ENCODE results near the gene UBE3D. TPM values are rescaled to one million over a fixed set of nuclear protein-coding genes. Genes with fewer than 3 reads are reported as not detected.
A peak's percentile ranks its signal among the peaks of the same experiment; 100 is the strongest.

UBE3D gene
- total RNA-seq, 1 experiment from 2014 or later = 11.0 TPM

DNA sequence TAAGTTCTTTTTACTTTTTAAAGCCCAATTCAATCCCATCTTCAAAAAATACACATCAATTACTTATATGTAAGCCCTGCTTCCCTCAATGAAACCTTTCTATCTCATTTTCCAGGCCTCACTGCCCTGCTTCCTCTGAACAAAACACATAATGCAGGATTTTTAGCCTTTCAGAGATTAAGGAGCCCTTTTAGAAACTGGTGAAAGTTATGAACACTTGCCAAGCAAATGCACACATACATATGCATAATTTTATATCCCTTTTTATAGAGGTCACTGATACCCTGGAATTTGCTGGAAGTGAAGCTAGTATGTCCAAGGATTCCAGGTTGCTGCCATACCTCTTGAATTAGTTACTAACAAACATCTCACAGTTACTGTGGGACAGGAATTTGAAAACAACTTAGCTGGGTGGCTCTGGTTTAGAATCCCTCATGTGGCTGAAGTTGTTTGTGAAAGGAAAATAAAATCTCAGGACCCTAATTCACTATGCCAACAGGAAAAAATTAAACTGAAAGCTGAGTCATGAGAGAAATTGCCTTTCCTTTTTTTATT lies 75.8 kb downstream of the UBE3D start:
- H3K27ac ChIP-seq (ENCODE audit: low read length) = 0 out of 2 replicates have a peak overlapping the region, but pooled peaks have one; percentile 5
- no peaks in the 10 kb centered on the region for H3K27me3 ChIP-seq (ENCODE audit: control insufficient read depth, insufficient read depth, low read length)
- in situ Hi-C loops (cut with HindIII; ENCODE audit: low pct_unique_long_range_greater_than_20kb, low sequenced_read_pairs) = no loop called here
- intact Hi-C loops (cut with micrococcal nuclease; ENCODE audit: unreplicated experiment) = no loop called here
- no peak for ATAC-seq
- H3K4me3 ChIP-seq (ENCODE audit: low read depth in 2 of 2, low read length in 2 of 2) = no peak overlapping the region
- TF ChIP-seq SIN3A (IDR thresholded peaks at IDR 0.05; ENCODE audit: borderline replicate concordance, insufficient read depth, low read depth, low read length) = no peak
- no peaks in the 10 kb centered on the region; the same call in 1 of the 2 replicates for H3K4me1 ChIP-seq (ENCODE audit: control insufficient read depth, insufficient read depth, low read length)
- CTCF ChIA-PET = no interaction called here
- DNase-seq (ENCODE audit: low read depth, low spot score) = no peak
- BruUV-seq (replicated peaks) = no TSS peak
- no peaks in the 10 kb centered on the region for H3K36me3 ChIP-seq (ENCODE audit: control insufficient read depth, insufficient read depth, low read length)
- POLR2A ChIA-PET = no interaction called here
- no peaks in the 10 kb centered on the region for H3K9me3 ChIP-seq (ENCODE audit: control insufficient read depth, insufficient read depth, low read depth, low read length)

DNA sequence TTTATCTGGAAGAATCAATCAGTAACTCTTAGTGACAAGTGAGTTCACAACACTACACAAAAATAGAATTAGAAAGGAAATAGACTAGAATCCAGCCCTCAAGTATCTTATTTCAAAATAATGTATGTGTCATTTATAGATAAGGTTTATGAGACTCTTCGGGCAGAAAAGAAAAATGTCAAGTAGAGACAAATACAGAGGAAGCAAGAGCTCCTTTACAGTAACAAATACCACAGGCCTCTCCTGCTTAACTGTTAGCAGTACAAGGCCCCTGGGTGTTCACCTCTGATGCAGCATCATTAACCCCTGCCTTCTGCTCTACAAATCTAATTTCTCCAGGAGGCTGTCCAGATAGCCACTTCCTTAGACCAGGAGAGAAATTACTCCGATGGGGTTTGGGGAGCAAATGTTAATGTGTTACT lies 76.7 kb downstream of the UBE3D start:
- no peak overlapping the region for H3K27ac ChIP-seq (ENCODE audit: low read length)
- BruUV-seq (replicated peaks) = no TSS peak
- H3K9me3 ChIP-seq (ENCODE audit: control insufficient read depth, insufficient read depth, low read depth, low read length) = no peaks in the 10 kb centered on the region
- no peak for ATAC-seq
- H3K4me3 ChIP-seq (ENCODE audit: low read depth in 2 of 2, low read length in 2 of 2) = no peak overlapping the region
- CTCF ChIA-PET = no interaction called here
- POLR2A ChIA-PET = no interaction called here
- no peaks in the 10 kb centered on the region; the same call in 1 of the 2 replicates for H3K4me1 ChIP-seq (ENCODE audit: control insufficient read depth, insufficient read depth, low read length)
- H3K27me3 ChIP-seq (ENCODE audit: control insufficient read depth, insufficient read depth, low read length) = no peaks in the 10 kb centered on the region
- in situ Hi-C loops (cut with HindIII; ENCODE audit: low pct_unique_long_range_greater_than_20kb, low sequenced_read_pairs) = no loop called here
- DNase-seq (ENCODE audit: low read depth, low spot score) = no peak
- intact Hi-C loops (cut with micrococcal nuclease; ENCODE audit: unreplicated experiment) = no loop called here
- TF ChIP-seq SIN3A (IDR thresholded peaks at IDR 0.05; ENCODE audit: borderline replicate concordance, insufficient read depth, low read depth, low read length) (no peak), TCF7L2 (IDR thresholded peaks at IDR 0.05; ENCODE audit: low read depth, low read length) (no peak), POLR2AphosphoS5 (IDR thresholded peaks at IDR 0.05; ENCODE audit: low read depth, low read length) (no peak)
- TF ChIP-seq, protein P1, sequence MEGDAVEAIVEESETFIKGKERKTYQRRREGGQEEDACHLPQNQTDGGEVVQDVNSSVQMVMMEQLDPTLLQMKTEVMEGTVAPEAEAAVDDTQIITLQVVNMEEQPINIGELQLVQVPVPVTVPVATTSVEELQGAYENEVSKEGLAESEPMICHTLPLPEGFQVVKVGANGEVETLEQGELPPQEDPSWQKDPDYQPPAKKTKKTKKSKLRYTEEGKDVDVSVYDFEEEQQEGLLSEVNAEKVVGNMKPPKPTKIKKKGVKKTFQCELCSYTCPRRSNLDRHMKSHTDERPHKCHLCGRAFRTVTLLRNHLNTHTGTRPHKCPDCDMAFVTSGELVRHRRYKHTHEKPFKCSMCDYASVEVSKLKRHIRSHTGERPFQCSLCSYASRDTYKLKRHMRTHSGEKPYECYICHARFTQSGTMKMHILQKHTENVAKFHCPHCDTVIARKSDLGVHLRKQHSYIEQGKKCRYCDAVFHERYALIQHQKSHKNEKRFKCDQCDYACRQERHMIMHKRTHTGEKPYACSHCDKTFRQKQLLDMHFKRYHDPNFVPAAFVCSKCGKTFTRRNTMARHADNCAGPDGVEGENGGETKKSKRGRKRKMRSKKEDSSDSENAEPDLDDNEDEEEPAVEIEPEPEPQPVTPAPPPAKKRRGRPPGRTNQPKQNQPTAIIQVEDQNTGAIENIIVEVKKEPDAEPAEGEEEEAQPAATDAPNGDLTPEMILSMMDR (IDR thresholded peaks at IDR 0.05) = no peak
- TF ChIP-seq, protein P2, sequence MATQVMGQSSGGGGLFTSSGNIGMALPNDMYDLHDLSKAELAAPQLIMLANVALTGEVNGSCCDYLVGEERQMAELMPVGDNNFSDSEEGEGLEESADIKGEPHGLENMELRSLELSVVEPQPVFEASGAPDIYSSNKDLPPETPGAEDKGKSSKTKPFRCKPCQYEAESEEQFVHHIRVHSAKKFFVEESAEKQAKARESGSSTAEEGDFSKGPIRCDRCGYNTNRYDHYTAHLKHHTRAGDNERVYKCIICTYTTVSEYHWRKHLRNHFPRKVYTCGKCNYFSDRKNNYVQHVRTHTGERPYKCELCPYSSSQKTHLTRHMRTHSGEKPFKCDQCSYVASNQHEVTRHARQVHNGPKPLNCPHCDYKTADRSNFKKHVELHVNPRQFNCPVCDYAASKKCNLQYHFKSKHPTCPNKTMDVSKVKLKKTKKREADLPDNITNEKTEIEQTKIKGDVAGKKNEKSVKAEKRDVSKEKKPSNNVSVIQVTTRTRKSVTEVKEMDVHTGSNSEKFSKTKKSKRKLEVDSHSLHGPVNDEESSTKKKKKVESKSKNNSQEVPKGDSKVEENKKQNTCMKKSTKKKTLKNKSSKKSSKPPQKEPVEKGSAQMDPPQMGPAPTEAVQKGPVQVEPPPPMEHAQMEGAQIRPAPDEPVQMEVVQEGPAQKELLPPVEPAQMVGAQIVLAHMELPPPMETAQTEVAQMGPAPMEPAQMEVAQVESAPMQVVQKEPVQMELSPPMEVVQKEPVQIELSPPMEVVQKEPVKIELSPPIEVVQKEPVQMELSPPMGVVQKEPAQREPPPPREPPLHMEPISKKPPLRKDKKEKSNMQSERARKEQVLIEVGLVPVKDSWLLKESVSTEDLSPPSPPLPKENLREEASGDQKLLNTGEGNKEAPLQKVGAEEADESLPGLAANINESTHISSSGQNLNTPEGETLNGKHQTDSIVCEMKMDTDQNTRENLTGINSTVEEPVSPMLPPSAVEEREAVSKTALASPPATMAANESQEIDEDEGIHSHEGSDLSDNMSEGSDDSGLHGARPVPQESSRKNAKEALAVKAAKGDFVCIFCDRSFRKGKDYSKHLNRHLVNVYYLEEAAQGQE (IDR thresholded peaks at IDR 0.05; ENCODE audit: insufficient read depth in 1 of 2, low read depth in 2 of 2, low read length in 1 of 2) = no peak
- H3K36me3 ChIP-seq (ENCODE audit: control insufficient read depth, insufficient read depth, low read length) = no peaks in the 10 kb centered on the region

DNA sequence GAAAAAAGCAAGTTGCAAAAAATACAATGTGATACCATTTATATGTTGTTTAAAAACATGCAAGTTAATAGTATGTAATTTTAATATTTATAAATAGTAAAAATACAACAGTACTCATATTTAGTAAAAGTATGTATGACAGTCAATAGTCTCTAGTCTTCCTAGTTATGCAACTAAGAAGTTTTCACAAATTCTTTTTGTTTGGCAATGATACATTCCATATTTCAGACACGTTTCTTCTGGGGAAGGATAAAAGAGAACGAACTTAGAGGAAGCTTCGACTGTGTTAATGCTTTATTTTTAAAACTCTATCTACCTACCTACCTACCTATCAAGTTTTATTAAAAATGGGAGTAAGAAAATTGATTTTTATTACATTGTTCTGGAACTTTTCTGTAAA lies 77.7 kb downstream of the UBE3D start:
- Histone ChIP-seq H3K36me3 (ENCODE audit: control insufficient read depth, insufficient read depth, low read length) (no peaks in the 10 kb centered on the region), H3K4me1 (ENCODE audit: control insufficient read depth, insufficient read depth, low read length) (no peaks in the 10 kb centered on the region; the same call in 1 of the 2 replicates), H3K9me3 (ENCODE audit: control insufficient read depth, insufficient read depth, low read depth, low read length) (no peaks in the 10 kb centered on the region), H3K27me3 (ENCODE audit: control insufficient read depth, insufficient read depth, low read length) (no peaks in the 10 kb centered on the region), H3K4me3 (ENCODE audit: low read depth in 2 of 2, low read length in 2 of 2) (no peak overlapping the region), H3K27ac (ENCODE audit: low read length) (no peak overlapping the region)
- DNase-seq (ENCODE audit: low read depth, low spot score) = no peak
- ChIA-PET POLR2A (interaction anchor here (0.6 kb wide), 1 partner anchor 13 kb away, joined by 3 read pairs; no protein-coding TSS in a partner anchor), CTCF (no interaction called here)
- no TSS peak for BruUV-seq (replicated peaks)
- TF ChIP-seq, protein P1 (IDR thresholded peaks at IDR 0.05) = no peak
- TF ChIP-seq SIN3A (IDR thresholded peaks at IDR 0.05; ENCODE audit: borderline replicate concordance, insufficient read depth, low read depth, low read length) (no peak), TCF7L2 (IDR thresholded peaks at IDR 0.05; ENCODE audit: low read depth, low read length) (no peak), POLR2AphosphoS5 (IDR thresholded peaks at IDR 0.05; ENCODE audit: low read depth, low read length) (no peak)
- TF ChIP-seq, protein P2 (IDR thresholded peaks at IDR 0.05; ENCODE audit: insufficient read depth in 1 of 2, low read depth in 2 of 2, low read length in 1 of 2) = no peak
- in situ Hi-C loops (cut with HindIII; ENCODE audit: low pct_unique_long_range_greater_than_20kb, low sequenced_read_pairs) (no loop called here), intact Hi-C loops (cut with micrococcal nuclease; ENCODE audit: unreplicated experiment) (no loop called here)
- ATAC-seq = no peak
